ENCODE measurements around the gene MED25. TPM values are rescaled to one million over a fixed set of nuclear protein-coding genes. Genes with fewer than 3 reads are reported as not detected.
A peak's percentile ranks its signal among the peaks of the same experiment; 100 is the strongest.

MED25 gene
- total and polyA plus RNA-seq, 12 donors = 39.5 to 149 (median 54.9) TPM

DNA sequence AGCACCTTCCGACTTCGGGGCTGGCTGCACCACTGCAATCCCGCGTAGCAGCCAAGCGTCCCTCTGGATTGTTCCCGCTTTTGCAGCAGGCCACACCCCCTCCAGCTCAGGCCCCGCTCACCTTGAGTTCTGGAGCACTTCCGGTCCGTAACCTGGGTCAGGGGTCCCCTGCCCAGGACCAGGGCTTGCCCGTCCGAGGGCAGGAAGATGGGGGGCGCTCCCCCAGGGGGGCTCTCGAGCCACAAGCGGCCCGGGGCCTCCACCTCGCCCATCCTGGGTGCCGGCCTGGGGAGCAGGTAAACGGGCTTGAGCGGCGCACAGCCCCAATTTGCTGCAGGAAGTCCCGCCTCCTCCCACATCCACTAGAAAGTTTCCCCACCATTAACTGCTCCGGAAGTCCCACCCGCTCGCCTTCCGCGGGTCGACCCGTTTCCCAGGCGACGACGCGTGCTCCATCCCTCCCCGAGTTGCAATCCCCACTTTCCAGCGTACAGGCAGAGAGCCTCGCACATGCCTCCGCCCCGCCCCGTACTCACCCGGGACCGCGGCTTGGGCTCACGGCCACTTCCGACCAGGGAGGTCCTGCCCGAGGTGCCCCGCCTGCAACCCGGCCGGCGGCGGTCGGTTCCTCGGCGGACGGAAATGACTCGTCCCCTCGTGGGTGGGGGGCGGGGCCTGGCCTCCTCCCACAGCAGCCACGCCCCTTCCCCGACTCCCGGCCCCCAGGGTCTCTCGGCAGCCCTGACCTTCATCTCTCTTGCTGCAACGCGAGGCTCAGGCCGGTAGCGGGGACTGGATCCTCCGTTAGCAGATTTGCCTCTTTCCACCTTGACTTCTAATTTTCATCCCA is 49.1 kb downstream of the MED25 start, which contains the start of gene PNKP:
Gene PNKP, minus strand, starts transcription at position 644 of the 850 bp plus-strand sequence. Its CDS starts 372 bp downstream, at position 272.
- intact Hi-C loops (cut with DNase I) = loop anchor here in 5 of 10 donors (5.0 to 10.0 kb wide), 3 partner anchors 50 to 352 kb away; partner anchors contain the start of genes MED25 (in 4 of the 5), FCGRT (in 1 of the 5) and PRMT1 (in 1 of the 5)
- Histone ChIP-seq H3K4me3 (peak within 1 kb of the TSS; percentile 58 to 86 (median 72)), H3K36me3 (peaks cover 0 to 44% (median 7%) of the 10 kb centered on the region in 9 donors), H3K27ac (peak within 1 kb of the TSS; percentile 55 to 96 (median 90)), H3K4me1 (peaks cover 20 to 54% (median 48%) of the 10 kb centered on the region in 9 donors), H3K9me3 (no peaks in the 10 kb centered on the region), H3K27me3 (no peaks in the 10 kb centered on the region)
- ATAC-seq (peak; percentile 62 to 76 (median 68)), DNase-seq (peak; percentile 87 to 91)
- 0% methylated on average over 65 of the region's 65 CpGs for WGBS, 2 donors
- TF ChIP-seq, protein P1, sequence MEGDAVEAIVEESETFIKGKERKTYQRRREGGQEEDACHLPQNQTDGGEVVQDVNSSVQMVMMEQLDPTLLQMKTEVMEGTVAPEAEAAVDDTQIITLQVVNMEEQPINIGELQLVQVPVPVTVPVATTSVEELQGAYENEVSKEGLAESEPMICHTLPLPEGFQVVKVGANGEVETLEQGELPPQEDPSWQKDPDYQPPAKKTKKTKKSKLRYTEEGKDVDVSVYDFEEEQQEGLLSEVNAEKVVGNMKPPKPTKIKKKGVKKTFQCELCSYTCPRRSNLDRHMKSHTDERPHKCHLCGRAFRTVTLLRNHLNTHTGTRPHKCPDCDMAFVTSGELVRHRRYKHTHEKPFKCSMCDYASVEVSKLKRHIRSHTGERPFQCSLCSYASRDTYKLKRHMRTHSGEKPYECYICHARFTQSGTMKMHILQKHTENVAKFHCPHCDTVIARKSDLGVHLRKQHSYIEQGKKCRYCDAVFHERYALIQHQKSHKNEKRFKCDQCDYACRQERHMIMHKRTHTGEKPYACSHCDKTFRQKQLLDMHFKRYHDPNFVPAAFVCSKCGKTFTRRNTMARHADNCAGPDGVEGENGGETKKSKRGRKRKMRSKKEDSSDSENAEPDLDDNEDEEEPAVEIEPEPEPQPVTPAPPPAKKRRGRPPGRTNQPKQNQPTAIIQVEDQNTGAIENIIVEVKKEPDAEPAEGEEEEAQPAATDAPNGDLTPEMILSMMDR (IDR thresholded peaks at IDR 0.05) = no peak

DNA sequence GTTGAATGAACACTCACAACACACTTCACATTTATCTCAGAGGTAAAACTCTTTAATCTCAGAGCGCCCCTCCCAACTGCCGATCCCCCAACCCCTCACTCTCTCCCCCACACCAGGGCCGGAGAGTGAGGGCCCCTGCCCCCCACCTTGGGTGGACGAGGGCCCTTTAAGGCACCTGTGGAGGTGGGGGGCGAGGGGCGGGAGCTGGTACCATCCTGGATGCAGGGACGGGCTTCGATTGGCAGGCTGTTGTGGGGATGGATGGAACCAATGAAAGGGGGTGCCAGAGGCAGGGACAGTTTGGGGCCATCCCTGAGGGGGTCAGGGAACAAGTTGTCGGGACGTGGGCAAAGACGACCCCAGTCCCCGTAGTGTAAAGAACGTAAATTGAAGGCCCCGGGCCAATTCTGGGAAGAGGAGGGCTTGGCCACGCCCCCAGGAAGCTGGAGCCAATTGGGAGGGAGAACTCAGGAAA is 51.0 kb downstream of the MED25 start:
- ATAC-seq = peak; percentile 1 to 28 (median 15)
- TF ChIP-seq, protein P1 (IDR thresholded peaks at IDR 0.05) = no peak
- DNase-seq = peak in 1 of 2 donors; percentile 91
- Histone ChIP-seq H3K4me3 (peak overlapping the region in 9 of 10 donors; percentile 4 to 73 (median 58)), H3K9me3 (no peaks in the 10 kb centered on the region), H3K27me3 (no peaks in the 10 kb centered on the region), H3K27ac (peak overlapping the region; percentile 46 to 96 (median 88)), H3K4me1 (peaks cover 20 to 55% (median 48%) of the 10 kb centered on the region in 9 donors), H3K36me3 (peaks cover 0 to 28% (median 4%) of the 10 kb centered on the region in 9 donors)
- 2% methylated on average over 15 of the region's 15 CpGs for whole genome bisulfite sequencing, 2 donors
- intact Hi-C loops (cut with DNase I) = loop anchor here in 5 of 10 donors (2.0 to 10.0 kb wide), 4 partner anchors 50 to 354 kb away; partner anchors contain the start of genes MED25 (in 5 of the 5), FCGRT (in 1 of the 5) and PRMT1 (in 1 of the 5)

DNA sequence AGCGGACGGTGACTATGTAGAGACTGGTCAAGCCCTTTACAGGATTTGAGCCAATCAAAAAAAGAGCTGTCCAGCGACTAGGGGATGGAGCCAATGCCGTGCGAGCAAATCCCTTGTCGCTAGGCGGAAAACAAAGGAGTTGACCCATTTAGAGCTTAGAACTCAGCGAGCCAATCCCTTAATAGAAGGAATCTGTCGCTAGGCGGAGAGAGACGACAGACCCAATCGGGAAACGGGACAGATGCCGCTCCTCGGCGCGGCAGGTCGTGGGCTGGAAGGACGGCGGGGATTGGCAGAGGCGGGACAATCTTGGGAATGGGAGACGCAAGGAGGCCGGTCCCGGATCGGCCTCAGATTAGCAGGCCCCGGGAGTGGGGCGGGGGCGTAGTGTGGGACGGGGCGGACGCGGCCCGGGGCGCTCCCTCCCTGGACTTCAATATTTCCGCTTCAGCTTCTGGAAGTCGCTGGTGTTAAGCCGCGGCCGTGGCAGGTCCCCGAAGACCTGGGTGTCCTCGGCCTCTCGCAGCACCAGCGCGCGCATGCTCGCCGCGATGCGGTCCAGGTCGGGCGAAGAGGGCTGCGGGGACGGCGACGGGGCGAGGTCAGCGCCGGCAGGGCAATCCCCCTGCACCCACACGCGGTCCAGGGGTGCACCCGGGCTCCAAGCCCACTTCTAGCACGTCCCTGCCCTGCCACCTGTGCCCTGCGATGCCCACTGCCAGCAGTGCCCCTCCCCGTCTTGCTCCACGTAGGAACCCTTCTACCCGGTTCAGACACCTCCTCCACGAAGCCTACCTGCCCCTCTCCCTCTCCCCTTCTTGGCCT is 51.6 kb downstream of the MED25 start:
- peaks cover 0 to 28% (median 4%) of the 10 kb centered on the region in 9 donors for H3K36me3 ChIP-seq
- H3K27me3 ChIP-seq = no peaks in the 10 kb centered on the region
- H3K9me3 ChIP-seq = no peaks in the 10 kb centered on the region
- H3K4me3 ChIP-seq = peak overlapping the region; percentile 41 to 73 (median 60)
- H3K4me1 ChIP-seq = peaks cover 20 to 61% (median 49%) of the 10 kb centered on the region in 9 donors
- WGBS, 2 donors = 1% methylated on average over 67 of the region's 67 CpGs
- DNase-seq = peak; percentile 96 to 98
- ATAC-seq = peak; percentile 77 to 91 (median 84)
- H3K27ac ChIP-seq = peak overlapping the region; percentile 88 to 98 (median 94)
- intact Hi-C loops (cut with DNase I) = loop anchor here in 5 of 10 donors (2.0 to 10.0 kb wide), 4 partner anchors 51 to 355 kb away; partner anchors contain the start of genes MED25 (in 5 of the 5), FCGRT (in 1 of the 5) and PRMT1 (in 1 of the 5)
- TF ChIP-seq, protein P1 (IDR thresholded peaks at IDR 0.05) = peak in 3 of 9 donors; percentile 14 to 24 (median 16)

Data from heart right ventricle (tissue), 16 donors.